ENCODE data around the gene SND1.

DNA sequence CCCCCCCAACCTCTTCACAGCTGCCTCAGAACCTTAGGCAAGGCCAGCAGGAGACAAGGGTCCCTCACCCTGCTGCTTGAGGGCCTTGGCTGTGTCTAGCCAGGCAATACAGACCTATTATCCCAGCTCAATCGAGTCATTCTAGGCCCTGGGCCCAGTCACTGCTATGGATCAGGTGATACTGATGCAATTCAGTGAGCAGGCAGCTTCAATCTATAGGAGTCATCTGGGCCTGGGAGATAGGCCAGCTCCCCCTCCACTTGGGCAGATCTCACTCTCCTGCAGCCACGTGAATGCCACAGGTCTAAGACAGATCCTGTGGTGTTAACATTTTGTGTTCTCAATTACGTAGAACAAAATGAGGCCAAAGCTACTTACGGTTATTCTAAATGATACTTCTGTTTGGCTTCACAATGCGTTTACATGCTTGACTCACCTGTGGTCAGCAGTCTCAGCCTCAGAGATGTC is 447.2 kb downstream of the SND1 start:
- TF ChIP-seq, protein P1, sequence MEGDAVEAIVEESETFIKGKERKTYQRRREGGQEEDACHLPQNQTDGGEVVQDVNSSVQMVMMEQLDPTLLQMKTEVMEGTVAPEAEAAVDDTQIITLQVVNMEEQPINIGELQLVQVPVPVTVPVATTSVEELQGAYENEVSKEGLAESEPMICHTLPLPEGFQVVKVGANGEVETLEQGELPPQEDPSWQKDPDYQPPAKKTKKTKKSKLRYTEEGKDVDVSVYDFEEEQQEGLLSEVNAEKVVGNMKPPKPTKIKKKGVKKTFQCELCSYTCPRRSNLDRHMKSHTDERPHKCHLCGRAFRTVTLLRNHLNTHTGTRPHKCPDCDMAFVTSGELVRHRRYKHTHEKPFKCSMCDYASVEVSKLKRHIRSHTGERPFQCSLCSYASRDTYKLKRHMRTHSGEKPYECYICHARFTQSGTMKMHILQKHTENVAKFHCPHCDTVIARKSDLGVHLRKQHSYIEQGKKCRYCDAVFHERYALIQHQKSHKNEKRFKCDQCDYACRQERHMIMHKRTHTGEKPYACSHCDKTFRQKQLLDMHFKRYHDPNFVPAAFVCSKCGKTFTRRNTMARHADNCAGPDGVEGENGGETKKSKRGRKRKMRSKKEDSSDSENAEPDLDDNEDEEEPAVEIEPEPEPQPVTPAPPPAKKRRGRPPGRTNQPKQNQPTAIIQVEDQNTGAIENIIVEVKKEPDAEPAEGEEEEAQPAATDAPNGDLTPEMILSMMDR (conservative IDR thresholded peaks at IDR 0.05; ENCODE audit: low read depth, low read length), result no peak
- TF ChIP-seq EZH2 (IDR thresholded peaks at IDR 0.05; ENCODE audit: low read length, unreplicated experiment) (no peak), EZH2phosphoT487 (IDR thresholded peaks at IDR 0.05; ENCODE audit: borderline replicate concordance, low read length) (no peak)

All from PC-3 (cell line).